GM08714 (cell line): ENCODE results near the gene UPF3B.

Source experiments
- H3K4me3 ChIP-seq: fragments of 200-500 bp; sonication (Bioruptor generic); 2 replicates; pipeline ENCODE4 v1.5.1; 2014; ENCODE audit warnings: mild to moderate bottlenecking, low read length, inconsistent platforms
- ZNF274 ChIP-seq: IDR thresholded peaks from 2 replicates; pipeline ENCODE4 v1.6.1; 2012; ENCODE audit warnings: mild to moderate bottlenecking, low read depth, low read length

The UPF3B gene

GRCh38 chrX:119791437-119792231, 61.1 kb downstream of the UPF3B start, which contains the start of gene RPL39:
RPL39 (minus strand) TSS chrX:119791630; CDS start chrX:119791576, 54 bp downstream.
- no peak for TF ChIP-seq ZNF274
- H3K4me3 ChIP-seq: peak within 1 kb of the TSS; percentile 77

DNA sequence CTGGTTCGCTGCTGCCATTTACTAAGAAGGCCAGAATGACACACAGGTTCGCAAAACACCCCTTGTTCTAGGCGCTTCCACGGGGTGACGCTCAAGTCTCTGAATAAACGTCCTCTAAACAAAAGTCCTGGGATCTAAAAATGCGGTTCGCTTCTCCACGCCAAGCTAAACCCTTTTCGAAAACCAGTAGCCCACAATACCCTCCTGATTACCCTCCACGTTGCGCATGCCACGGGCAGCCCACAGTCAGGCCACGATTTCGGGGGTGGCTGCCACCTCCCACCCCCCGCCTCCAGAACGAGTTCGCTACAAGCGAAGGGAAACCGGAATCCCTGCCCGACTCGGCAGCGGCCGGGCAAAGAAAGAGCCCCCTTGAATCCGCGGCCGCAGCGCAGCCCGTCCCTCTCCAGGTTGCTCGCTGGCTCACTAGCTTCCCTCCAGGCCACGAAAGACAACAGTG, 61.8 kb downstream of the UPF3B start:
- TF ChIP-seq ZNF274: no peak
- peak overlapping the region; percentile 77 for H3K4me3 ChIP-seq

GRCh38 chrX:119784747-119785446, 67.9 kb downstream of the UPF3B start:
- H3K4me3 ChIP-seq: no peak overlapping the region
- TF ChIP-seq ZNF274: no peak
